Cardiac fibroblast (primary cell): Measurements from ENCODE around the gene PAK6.

ENCODE experiments used
- DNase-seq, 2 donors: peaks; one replicate each; pipeline versions ENCODE4 v3.0.0 to v3.0.0-alpha.2; 2010; ENCODE audit warnings: low read depth in 2 of 2
- H3K4me3 ChIP-seq, 2 donors: replicated peaks in 1 of 2; 1 replicate in 1 of 2; 2 replicates in 1 of 2; pipeline ENCODE4 v1.5.1; 2011; ENCODE audit warnings: low read depth in 2 of 2, low read length in 2 of 2, mild to moderate bottlenecking in 2 of 2, moderate library complexity in 1 of 2
- CTCF ChIP-seq: IDR thresholded peaks from one replicate; pipeline ENCODE4 v1.5.1; 2011; ENCODE audit warnings: low read depth, mild to moderate bottlenecking, low read length, inconsistent platforms

The PAK6 gene

GRCh38 chr15:40292246-40292645 lies 53.4 kb downstream of the PAK6 start:
- TF ChIP-seq CTCF = no peak
- no peak overlapping the region for H3K4me3 ChIP-seq
- DNase-seq = no peak

- no peak for DNase-seq
- no peak for TF ChIP-seq CTCF
- no peak overlapping the region for H3K4me3 ChIP-seq
Measured at GRCh38 chr15:40293006-40293405, 54.1 kb downstream of the PAK6 start.

- no peak for DNase-seq
- H3K4me3 ChIP-seq = no peak overlapping the region
- TF ChIP-seq CTCF = no peak
Measured at GRCh38 chr15:40293905-40294895, 55.3 kb downstream of the PAK6 start.

- no peak overlapping the region for H3K4me3 ChIP-seq
- no peak for DNase-seq
- no peak for TF ChIP-seq CTCF
Measured at GRCh38 chr15:40295297-40295696, 56.4 kb downstream of the PAK6 start.

DNA sequence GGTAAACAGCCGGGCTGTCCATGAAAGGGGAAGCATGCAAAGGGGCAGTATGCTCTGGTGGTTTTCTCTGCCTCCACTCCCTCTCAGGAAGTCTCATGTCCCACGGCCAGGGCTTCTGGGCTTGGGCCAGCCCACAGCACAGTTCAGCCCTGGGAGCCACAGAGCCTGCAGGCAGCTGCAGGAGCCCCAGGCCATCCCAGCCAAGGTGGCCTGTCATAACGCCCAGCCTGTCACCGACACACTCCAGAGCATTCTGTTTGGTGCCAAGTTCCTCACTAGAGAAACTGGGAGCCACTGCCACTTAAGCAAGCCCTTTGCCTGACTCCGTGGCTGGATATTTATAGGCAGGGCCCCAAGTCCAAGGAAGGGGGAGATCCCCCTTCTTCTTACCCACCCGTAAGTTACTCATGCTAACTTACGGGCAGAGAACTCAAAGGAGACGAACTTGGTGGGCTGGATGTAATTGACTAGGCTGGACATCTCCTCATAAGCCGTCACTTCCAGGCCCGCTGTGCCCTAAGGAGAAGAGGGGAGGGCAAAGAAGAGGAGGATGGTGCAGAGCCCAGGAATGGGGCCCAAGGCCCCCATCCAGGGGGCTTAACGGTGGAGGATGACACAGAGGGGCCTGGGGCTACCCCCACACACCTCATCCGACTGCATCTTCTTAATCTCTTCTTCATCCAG lies 57.2 kb downstream of the PAK6 start:
- TF ChIP-seq CTCF = no peak
- DNase-seq = peak in 1 of 2 donors; percentile 45
- H3K4me3 ChIP-seq = no peak overlapping the region

DNA sequence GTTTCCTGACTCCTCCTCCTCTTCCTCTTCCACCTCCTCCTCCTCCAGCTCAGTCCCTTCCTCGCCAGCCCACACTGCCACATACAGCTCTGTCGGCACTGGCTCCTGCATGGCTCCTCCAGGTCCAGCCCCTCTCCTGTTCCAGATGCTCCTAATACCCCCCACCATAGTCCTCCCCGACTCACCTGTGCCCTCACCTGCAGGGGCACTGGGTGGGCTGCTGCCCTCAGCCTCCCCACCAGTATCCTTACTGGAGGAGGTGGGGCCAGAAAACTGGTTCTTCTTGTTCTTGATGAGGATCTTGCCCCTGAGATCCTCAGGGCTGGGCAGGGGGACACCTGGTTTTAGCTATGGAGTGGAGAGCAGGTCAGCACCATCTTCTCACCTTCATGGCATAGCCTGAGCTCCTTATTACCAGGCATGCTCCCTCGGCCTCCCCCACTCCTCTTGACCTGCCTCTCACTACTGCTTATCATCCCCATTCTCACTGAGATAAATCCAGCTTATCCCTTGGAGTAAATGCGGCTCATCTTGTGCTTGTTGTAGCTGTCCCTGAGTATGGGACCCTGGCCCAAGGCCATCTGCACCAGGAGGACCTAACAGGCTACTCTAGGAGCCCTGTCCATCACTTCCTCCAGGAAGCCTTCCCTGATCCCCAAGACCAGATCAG lies 57.8 kb downstream of the PAK6 start:
- TF ChIP-seq CTCF = no peak
- DNase-seq = no peak
- H3K4me3 ChIP-seq = no peak overlapping the region
